K562 (cell line): Measurements from ENCODE around the gene ACTL8. TPM values are rescaled to one million over a fixed set of nuclear protein-coding genes. Genes with fewer than 3 reads are reported as not detected.

Experiments
- ATAC-seq: fragments of 200-7000 bp; cut with Tn5 transposase; 3 replicates; pipeline ENCODE4 v1.9.1; 2020; ENCODE audit warnings: moderate library complexity
- BruUV-seq: library from RNA; stranded (reverse); fragments of 400-500 nt; replicated peaks from 2 replicates; lab custom pipeline; 2021; lab: Mats Ljungman, UMichigan
- CTCF ChIA-PET: fragments of 300-600 bp; formaldehyde crosslinking; extraction: SDS; loops from one replicate; lab custom pipeline; 2021; ENCODE audit warnings: low intra/inter-chr PET ratio; lab: Yijun Ruan, JAX
- POLR2A ChIA-PET: fragments of 300-600, 350-650 bp; sonication (Branson Sonifier 250); formaldehyde crosslinking; extraction: SDS; loops from one replicate; lab custom pipeline; 2021; ENCODE audit warnings: antibody characterized with exemption, inconsistent platforms; lab: Yijun Ruan, JAX
- DNase-seq, 4 experiments: peaks; one replicate each; pipeline versions ENCODE4 v3.0.0 to v3.0.0-alpha.2; 2011 to 2018; ENCODE audit warnings: low spot score in 3 of 4, mixed read lengths in 3 of 4; ENCODE audit errors: extremely low read depth in 1 of 4
- FAIRE-seq: peaks from 2 replicates; lab custom pipeline; 2011; peaks lifted over from hg19 to GRCh38; lab: Jason Lieb, UNC
- H2AFZ ChIP-seq: 2 replicates; pipeline ENCODE4 v1.6.0; 2011; ENCODE audit warnings: low read depth, low read length, control low read depth, inconsistent platforms
- H3K27ac ChIP-seq: fragments of 200-600 bp; 3 replicates; pipeline ENCODE4 v1.8.0; 2011; ENCODE audit warnings: low read depth, mild to moderate bottlenecking, control low read depth, inconsistent platforms, low read length, moderate library complexity, mixed read lengths; ENCODE audit errors: extremely low read depth
- H3K27me3 ChIP-seq, 2 experiments: fragments of 300-600 bp in 1 of 2; 2 replicates in 1 of 2; 3 replicates in 1 of 2; pipeline versions ENCODE4 v1.6.0 to v1.8.0; 2011; ENCODE audit warnings: inconsistent platforms in 2 of 2, low read length in 2 of 2, mild to moderate bottlenecking in 1 of 2, mixed read lengths in 1 of 2, moderate library complexity in 1 of 2; ENCODE audit not compliant: control insufficient read depth in 2 of 2, insufficient read depth in 2 of 2
- H3K36me3 ChIP-seq: fragments of 300-600 bp; 3 replicates; pipeline ENCODE4 v1.8.0; 2011; ENCODE audit warnings: mild to moderate bottlenecking, low read length, inconsistent platforms; ENCODE audit not compliant: control insufficient read depth, insufficient read depth
- H3K4me1 ChIP-seq, 2 experiments: fragments of 200-600 bp in 1 of 2; replicated peaks in 1 of 2; 2 replicates in 1 of 2; 3 replicates in 1 of 2; pipeline versions ENCODE4 v1.5.1 to v1.8.0; 2011; ENCODE audit warnings: inconsistent platforms in 2 of 2, low read length in 2 of 2, mild to moderate bottlenecking in 1 of 2, mixed read lengths in 1 of 2, moderate library complexity in 1 of 2; ENCODE audit not compliant: control insufficient read depth in 2 of 2, insufficient read depth in 2 of 2
- H3K4me2 ChIP-seq: 2 replicates; pipeline ENCODE4 v1.6.1; 2011; ENCODE audit warnings: low read length, control low read depth, inconsistent platforms, mixed read lengths; ENCODE audit not compliant: insufficient read depth
- H3K4me3 ChIP-seq: fragments of 200-600 bp; sonication (generic), shearing (Covaris generic); 2 replicates; pipeline ENCODE4 v1.5.1; 2016; ENCODE audit warnings: control low read depth, inconsistent platforms
- H3K79me2 ChIP-seq: fragments of 200-600 bp; 3 replicates; pipeline ENCODE4 v1.8.0; 2011; ENCODE audit warnings: low read length, inconsistent platforms; ENCODE audit not compliant: control insufficient read depth, insufficient read depth
- H3K9ac ChIP-seq, 2 experiments: 2 replicates each; pipeline versions ENCODE4 v1.6.0 to v1.6.1; 2011; ENCODE audit warnings: low read depth in 2 of 2, low read length in 2 of 2, control low read depth in 1 of 2, inconsistent platforms in 1 of 2, mild to moderate bottlenecking in 1 of 2, mixed read lengths in 1 of 2; ENCODE audit not compliant: insufficient read depth in 1 of 2
- H3K9me1 ChIP-seq: one replicate; pipeline ENCODE4 v1.6.0; 2011; ENCODE audit warnings: inconsistent platforms, mild to moderate bottlenecking, low read length, moderate library complexity; ENCODE audit not compliant: control insufficient read depth, insufficient read depth
- H3K9me3 ChIP-seq: replicated peaks from 2 replicates; pipeline ENCODE4 v1.5.1; 2011; ENCODE audit warnings: low read depth, low read length, inconsistent platforms; ENCODE audit not compliant: control insufficient read depth, insufficient read depth
- H4K20me1 ChIP-seq: replicated peaks from 2 replicates; pipeline ENCODE4 v1.6.1; 2011; ENCODE audit warnings: low read length, inconsistent platforms, mixed read lengths; ENCODE audit not compliant: control insufficient read depth, insufficient read depth
- BCLAF1 ChIP-seq, 2 experiments: fragments of 450-650 bp in 1 of 2; IDR thresholded peaks; 2 replicates each; pipeline ENCODE4 v1.6.1; 2011 to 2017; ENCODE audit warnings: low read depth in 2 of 2, antibody characterized with exemption in 1 of 2, borderline replicate concordance in 1 of 2, low read length in 1 of 2, mild to moderate bottlenecking in 1 of 2, mixed read lengths in 1 of 2; ENCODE audit not compliant: control insufficient read depth in 1 of 2
- ELK1 ChIP-seq: sonication (generic); formaldehyde crosslinking; IDR thresholded peaks from 2 replicates; pipeline ENCODE4 v1.8.1; 2022; ENCODE audit warnings: missing genetic modification reagents
- HDAC3 ChIP-seq: fragments of 450-650 bp; IDR thresholded peaks from 2 replicates; pipeline ENCODE4 v1.6.1; 2018; ENCODE audit warnings: borderline replicate concordance, mild to moderate bottlenecking, moderate library complexity; ENCODE audit not compliant: partially characterized antibody
- TAF15 ChIP-seq: fragments of 200-400 bp; formaldehyde crosslinking; IDR thresholded peaks from 2 replicates; pipeline ENCODE4 v1.6.1; 2017; ENCODE audit warnings: mild to moderate bottlenecking, low read depth, low read length, moderate library complexity
- TAF9B ChIP-seq: fragments of 450-650 bp; IDR thresholded peaks from 2 replicates; pipeline ENCODE4 v1.6.1; 2018; ENCODE audit warnings: mild to moderate bottlenecking; ENCODE audit not compliant: partially characterized antibody
- ZNF134 ChIP-seq: fragments of 250-450 bp; sonication (Bioruptor Pico); conservative IDR thresholded peaks from 2 replicates; pipeline ENCODE4 v1.4.0; 2020
- WGBS: fragments of 100-300 bp; shearing (Covaris generic); methylation state at CpG from one replicate; pipeline ENCODE4 v1.1.6; 2016; ENCODE audit warnings: low coverage, mixed read lengths; ENCODE audit not compliant: insufficient coverage; ENCODE audit errors: missing lambda C conversion rate; 5-methylcytosine and 5-hydroxymethylcytosine counted together
- in situ Hi-C: fragments of 300-500 bp; cut with MboI; formaldehyde crosslinking; loops from 4 replicates; pipeline ENCODE4 v1.15.0; 2018; ENCODE audit warnings: inconsistent platforms, mixed read lengths
- intact Hi-C: fragments of 100-400 bp; cut with micrococcal nuclease; formaldehyde crosslinking; loops from 2 replicates; pipeline ENCODE4 v1.14.2; 2022
- polyA plus RNA-seq, 8 experiments: library from polyadenylated mRNA; depleted of rRNA in 4 of 8; stranded (reverse) in 5 of 8; unstranded in 3 of 8; fragments of >200 nt; fragmentation: Nextera tagmentation in 2 of 8; fragmentation: Illumina TruSeq in 1 of 8; extraction: Ambion mirVana in 2 of 8; extraction: Trizol in 1 of 8; gene quantifications; 2 replicates each; pipeline versions ENCODE4 v1.2.1 to v1.2.3, GENCODE V29; 2011 to 2014; ENCODE audit warnings: inconsistent platforms in 1 of 8, missing spikeins in 1 of 8
- total RNA-seq, 7 experiments: library from RNA; depleted of rRNA in 6 of 7; stranded (reverse); fragments of >200 nt in 6 of 7; fragmentation: Illumina TruSeq in 2 of 7; extraction: Trizol in 2 of 7; gene quantifications; 2 replicates each; pipeline versions ENCODE4 v1.2.1 to v1.2.3, GENCODE V29; 2011 to 2021; ENCODE audit warnings: low replicate concordance in 1 of 7

Gene ACTL8
- total and polyA plus RNA-seq, 9 of the 15 experiments (the other 6 are each of a cell fraction or from before 2014, with no cell fraction given), result 0.30 to 3.3 (median 1.6) TPM

GRCh38 chr1:17844185-17844826 is 89.2 kb downstream of the ACTL8 start (continued):
- TF ChIP-seq ELK1, result no peak
- TF ChIP-seq, all 486 proteins: peak for 0

GRCh38 chr1:17845583-17845982 is 90.5 kb downstream of the ACTL8 start:
- DNase-seq (no peak), ATAC-seq (no peak), FAIRE-seq (no peak)
- ChIA-PET POLR2A (no interaction called here), CTCF (no interaction called here)
- Histone ChIP-seq H3K27me3 (no peaks in the 10 kb centered on the region), H3K4me3 (no peak overlapping the region), H3K27ac (no peak overlapping the region), H3K4me2 (no peak overlapping the region), H3K79me2 (no peaks in the 10 kb centered on the region), H3K36me3 (no peaks in the 10 kb centered on the region), H3K9me3 (no peaks in the 10 kb centered on the region), H2AFZ (no peak overlapping the region), H3K9me1 (no peaks in the 10 kb centered on the region), H4K20me1 (peaks cover 4% of the 10 kb centered on the region), H3K4me1 (no peaks in the 10 kb centered on the region), H3K9ac (no peak overlapping the region)
- intact Hi-C loops (no loop called here), in situ Hi-C loops (no loop called here)
- TF ChIP-seq TAF9B (no peak), TAF15 (no peak), HDAC3 (no peak), BCLAF1 (IDR thresholded peaks at IDR 0.05; ENCODE audit: borderline replicate concordance in 1 of 2, control insufficient read depth in 1 of 2, low read depth in 2 of 2, low read length in 1 of 2) (no peak), ZNF134 (CRISPR knock-in tag) (no peak)
- WGBS, result 1% methylated on average over 4 of the region's 4 CpGs
- BruUV-seq, result no TSS peak
